ENCODE results near the gene HSD3B7.

- TF ChIP-seq, protein P1, sequence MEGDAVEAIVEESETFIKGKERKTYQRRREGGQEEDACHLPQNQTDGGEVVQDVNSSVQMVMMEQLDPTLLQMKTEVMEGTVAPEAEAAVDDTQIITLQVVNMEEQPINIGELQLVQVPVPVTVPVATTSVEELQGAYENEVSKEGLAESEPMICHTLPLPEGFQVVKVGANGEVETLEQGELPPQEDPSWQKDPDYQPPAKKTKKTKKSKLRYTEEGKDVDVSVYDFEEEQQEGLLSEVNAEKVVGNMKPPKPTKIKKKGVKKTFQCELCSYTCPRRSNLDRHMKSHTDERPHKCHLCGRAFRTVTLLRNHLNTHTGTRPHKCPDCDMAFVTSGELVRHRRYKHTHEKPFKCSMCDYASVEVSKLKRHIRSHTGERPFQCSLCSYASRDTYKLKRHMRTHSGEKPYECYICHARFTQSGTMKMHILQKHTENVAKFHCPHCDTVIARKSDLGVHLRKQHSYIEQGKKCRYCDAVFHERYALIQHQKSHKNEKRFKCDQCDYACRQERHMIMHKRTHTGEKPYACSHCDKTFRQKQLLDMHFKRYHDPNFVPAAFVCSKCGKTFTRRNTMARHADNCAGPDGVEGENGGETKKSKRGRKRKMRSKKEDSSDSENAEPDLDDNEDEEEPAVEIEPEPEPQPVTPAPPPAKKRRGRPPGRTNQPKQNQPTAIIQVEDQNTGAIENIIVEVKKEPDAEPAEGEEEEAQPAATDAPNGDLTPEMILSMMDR (IDR thresholded peaks at IDR 0.05) = no peak
- TF ChIP-seq POLR2A (IDR thresholded peaks at IDR 0.05) = no peak
Observed at GRCh38 chr16:31003744-31004143, 18.7 kb downstream of the HSD3B7 start.
